Measurements from ENCODE around the gene PI16. TPM values are rescaled to one million over a fixed set of nuclear protein-coding genes. Genes with fewer than 3 reads are reported as not detected.

Gene PI16
- total and polyA plus RNA-seq, 7 experiments from 2014 or later, result 1.2 to 10.6 (median 2.4) TPM

DNA sequence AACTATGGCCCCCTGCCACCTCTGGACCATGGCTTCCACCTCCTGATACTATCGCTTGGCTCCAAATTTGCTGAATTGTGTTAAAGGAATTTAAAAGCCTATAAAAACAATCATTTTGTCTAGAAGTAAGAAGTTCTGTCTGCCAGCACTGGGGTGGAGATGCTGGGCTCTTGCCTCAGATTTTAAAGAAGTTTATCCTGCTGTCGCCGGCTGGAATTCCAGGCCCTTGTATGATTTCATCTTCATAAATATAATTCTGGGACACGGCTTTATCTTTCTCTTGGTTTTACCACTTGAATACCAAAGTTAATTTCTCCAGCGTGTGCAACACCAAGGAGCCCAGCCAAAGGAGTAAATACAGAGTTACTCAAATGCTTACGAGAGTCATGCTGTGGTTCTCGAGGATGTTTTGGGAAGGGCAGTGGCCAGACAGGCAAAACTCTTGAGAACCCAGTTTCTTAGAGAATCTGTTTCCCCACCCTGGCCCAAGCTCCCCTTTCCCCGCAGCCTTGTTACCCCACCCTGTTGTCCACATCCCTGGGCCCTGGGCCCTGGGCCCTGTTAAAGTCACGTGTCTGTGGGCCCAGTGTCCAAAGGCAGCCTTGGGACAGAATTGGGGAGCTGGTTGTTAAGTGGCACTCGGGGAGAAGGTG is 36.9 kb upstream of the PI16 start:
- ChIA-PET CTCF (no interaction called here), POLR2A (no interaction called here)
- DNase-seq (no peak), ATAC-seq (no peak)
- Mint-ChIP-seq H3K27me3 (no peaks in the 10 kb centered on the region), H3K9me3 (no peaks in the 10 kb centered on the region), H3K36me3 (peaks cover 6 to 44% (median 27%) of the 10 kb centered on the region in 5 donors), H3K4me3 (no peak overlapping the region), H3K4me1 (peaks cover 10 to 39% (median 18%) of the 10 kb centered on the region in 7 donors), H3K27ac (peak overlapping the region in 2 of 9 donors; percentile 6 to 43)
- Histone ChIP-seq H3K27ac (ENCODE audit: low read depth, low read length) (no peak overlapping the region), H3K27me3 (ENCODE audit: control insufficient read depth in 2 of 2, insufficient read depth in 2 of 2, low read length in 2 of 2) (no peaks in the 10 kb centered on the region), H3K9me3 (ENCODE audit: control insufficient read depth in 2 of 3, low read length in 3 of 3) (no peaks in the 10 kb centered on the region), H3K4me1 (ENCODE audit: control insufficient read depth in 2 of 2, insufficient read depth in 2 of 2, low read length in 2 of 2) (peaks cover 11 to 12% of the 10 kb centered on the region in 2 donors), H3K4me3 (ENCODE audit: low read length) (no peak overlapping the region), H3K36me3 (ENCODE audit: control insufficient read depth in 2 of 3, insufficient read depth in 3 of 3, low read length in 3 of 3) (peaks cover 10 to 81% (median 30%) of the 10 kb centered on the region in 3 experiments)
- intact Hi-C loops (cut with micrococcal nuclease), result no loop called here

DNA sequence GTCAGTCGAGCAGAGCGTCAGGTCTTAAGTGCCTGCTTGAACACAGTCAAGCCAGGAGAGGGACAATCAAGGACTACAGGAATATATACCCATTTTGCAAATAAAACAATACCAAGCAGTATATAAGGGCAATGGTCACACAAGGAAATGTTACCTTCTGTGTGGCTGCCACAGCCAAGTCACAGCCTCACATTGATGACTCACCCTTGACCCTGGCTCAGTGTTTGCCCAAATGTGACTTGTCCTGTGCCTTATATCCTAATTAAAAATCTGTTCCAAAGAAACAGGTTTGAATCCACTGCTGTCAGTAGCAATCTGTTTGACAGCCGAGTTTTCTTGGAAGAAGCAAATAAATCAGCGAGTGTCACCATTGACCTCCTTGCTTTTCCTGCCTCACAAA is 34.5 kb upstream of the PI16 start:
- intact Hi-C loops (cut with micrococcal nuclease), result no loop called here
- Histone ChIP-seq H3K9me3 (ENCODE audit: control insufficient read depth in 2 of 3, low read length in 3 of 3) (no peaks in the 10 kb centered on the region), H3K27ac (ENCODE audit: low read depth, low read length) (no peak overlapping the region), H3K27me3 (ENCODE audit: control insufficient read depth in 2 of 2, insufficient read depth in 2 of 2, low read length in 2 of 2) (no peaks in the 10 kb centered on the region), H3K36me3 (ENCODE audit: control insufficient read depth in 2 of 3, insufficient read depth in 3 of 3, low read length in 3 of 3) (peaks cover 15 to 95% (median 30%) of the 10 kb centered on the region in 3 experiments), H3K4me3 (ENCODE audit: low read length) (no peak overlapping the region), H3K4me1 (ENCODE audit: control insufficient read depth in 2 of 2, insufficient read depth in 2 of 2, low read length in 2 of 2) (no peaks in the 10 kb centered on the region)
- CTCF ChIA-PET, result no interaction called here
- no peak overlapping the region for H3K4me3 Mint-ChIP-seq
- peaks cover 3 to 40% (median 26%) of the 10 kb centered on the region in 5 donors for H3K36me3 Mint-ChIP-seq
- H3K27ac Mint-ChIP-seq, result peak overlapping the region in 1 of 9 donors; percentile 10
- no peak for ATAC-seq
- DNase-seq, result no peak
- H3K4me1 Mint-ChIP-seq, result peaks cover 0 to 27% (median 2%) of the 10 kb centered on the region in 7 donors
- H3K9me3 Mint-ChIP-seq, result no peaks in the 10 kb centered on the region
- no peaks in the 10 kb centered on the region for H3K27me3 Mint-ChIP-seq
- POLR2A ChIA-PET, result no interaction called here

DNA sequence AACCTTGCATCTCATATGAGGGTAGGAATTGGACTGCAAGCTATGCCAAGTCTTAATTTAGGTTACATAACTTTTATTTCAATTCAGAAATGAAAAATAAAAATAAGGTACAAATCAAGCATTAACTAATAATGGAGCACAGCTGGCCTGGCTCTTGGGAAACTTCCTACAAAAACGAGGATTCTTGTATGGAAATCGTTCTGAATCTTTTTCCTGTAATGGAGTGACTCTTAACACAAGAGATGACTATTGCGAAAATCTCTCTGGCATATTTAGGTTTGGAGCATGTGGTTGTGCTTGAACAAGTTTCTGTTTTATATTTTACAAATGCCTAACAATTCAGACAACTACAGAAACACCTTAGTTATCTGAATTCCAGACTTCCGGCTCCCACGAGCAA is 34.0 kb upstream of the PI16 start:
- no peak for DNase-seq
- POLR2A ChIA-PET, result no interaction called here
- Histone ChIP-seq H3K4me1 (ENCODE audit: control insufficient read depth in 2 of 2, insufficient read depth in 2 of 2, low read length in 2 of 2) (no peaks in the 10 kb centered on the region), H3K4me3 (ENCODE audit: low read length) (no peak overlapping the region), H3K27ac (ENCODE audit: low read depth, low read length) (no peak overlapping the region), H3K27me3 (ENCODE audit: control insufficient read depth in 2 of 2, insufficient read depth in 2 of 2, low read length in 2 of 2) (no peaks in the 10 kb centered on the region), H3K36me3 (ENCODE audit: control insufficient read depth in 2 of 3, insufficient read depth in 3 of 3, low read length in 3 of 3) (peaks cover 15 to 95% (median 30%) of the 10 kb centered on the region in 3 experiments), H3K9me3 (ENCODE audit: control insufficient read depth in 2 of 3, low read length in 3 of 3) (no peaks in the 10 kb centered on the region)
- CTCF ChIA-PET, result no interaction called here
- peaks cover 0 to 27% (median 0%) of the 10 kb centered on the region in 7 donors for H3K4me1 Mint-ChIP-seq
- no peaks in the 10 kb centered on the region for H3K9me3 Mint-ChIP-seq
- no peaks in the 10 kb centered on the region for H3K27me3 Mint-ChIP-seq
- ATAC-seq, result no peak
- H3K4me3 Mint-ChIP-seq, result no peak overlapping the region
- no peak overlapping the region for H3K27ac Mint-ChIP-seq
- intact Hi-C loops (cut with micrococcal nuclease), result no loop called here
- peaks cover 3 to 42% (median 26%) of the 10 kb centered on the region in 5 donors for H3K36me3 Mint-ChIP-seq

DNA sequence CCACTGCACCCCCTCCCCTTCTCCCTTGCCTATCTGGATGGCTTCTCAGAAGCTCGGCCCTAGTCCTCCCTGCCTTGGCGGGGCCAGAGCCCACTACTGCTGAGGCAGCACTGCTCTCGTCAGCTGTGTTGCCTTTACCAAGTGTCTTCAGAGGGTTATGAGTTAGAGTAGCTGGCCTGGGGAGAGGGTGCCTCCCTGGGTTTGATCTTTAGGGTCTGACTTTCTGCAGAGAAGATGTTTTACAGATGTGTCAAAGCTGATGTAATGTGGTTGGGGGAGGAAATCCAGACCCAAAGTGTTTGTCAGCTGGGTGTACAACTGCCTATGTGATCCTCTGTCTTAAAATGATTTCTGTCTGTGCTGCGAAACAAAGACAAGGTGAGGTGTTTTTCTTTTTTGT is 30.4 kb upstream of the PI16 start:
- no peaks in the 10 kb centered on the region for H3K9me3 Mint-ChIP-seq
- H3K4me3 Mint-ChIP-seq, result peak overlapping the region in 1 of 10 donors; percentile 44
- POLR2A ChIA-PET, result no interaction called here
- H3K4me1 ChIP-seq (ENCODE audit: control insufficient read depth in 2 of 2, insufficient read depth in 2 of 2, low read length in 2 of 2), result no peaks in the 10 kb centered on the region
- no peak for ATAC-seq
- H3K4me3 ChIP-seq (ENCODE audit: low read length), result no peak overlapping the region
- intact Hi-C loops (cut with micrococcal nuclease), result no loop called here
- H3K4me1 Mint-ChIP-seq, result peaks cover 0 to 31% (median 0%) of the 10 kb centered on the region in 7 donors
- H3K27me3 Mint-ChIP-seq, result no peaks in the 10 kb centered on the region
- peaks cover 3 to 35% (median 18%) of the 10 kb centered on the region in 5 donors for H3K36me3 Mint-ChIP-seq
- no peak overlapping the region for H3K27ac ChIP-seq (ENCODE audit: low read depth, low read length)
- no peaks in the 10 kb centered on the region for H3K9me3 ChIP-seq (ENCODE audit: control insufficient read depth in 2 of 3, low read length in 3 of 3)
- CTCF ChIA-PET, result no interaction called here
- peak overlapping the region in 5 of 9 donors; percentile 14 to 77 (median 45) for H3K27ac Mint-ChIP-seq
- H3K27me3 ChIP-seq (ENCODE audit: control insufficient read depth in 2 of 2, insufficient read depth in 2 of 2, low read length in 2 of 2), result no peaks in the 10 kb centered on the region
- H3K36me3 ChIP-seq (ENCODE audit: control insufficient read depth in 2 of 3, insufficient read depth in 3 of 3, low read length in 3 of 3), result peaks cover 11 to 61% (median 14%) of the 10 kb centered on the region in 3 experiments
- DNase-seq, result no peak

DNA sequence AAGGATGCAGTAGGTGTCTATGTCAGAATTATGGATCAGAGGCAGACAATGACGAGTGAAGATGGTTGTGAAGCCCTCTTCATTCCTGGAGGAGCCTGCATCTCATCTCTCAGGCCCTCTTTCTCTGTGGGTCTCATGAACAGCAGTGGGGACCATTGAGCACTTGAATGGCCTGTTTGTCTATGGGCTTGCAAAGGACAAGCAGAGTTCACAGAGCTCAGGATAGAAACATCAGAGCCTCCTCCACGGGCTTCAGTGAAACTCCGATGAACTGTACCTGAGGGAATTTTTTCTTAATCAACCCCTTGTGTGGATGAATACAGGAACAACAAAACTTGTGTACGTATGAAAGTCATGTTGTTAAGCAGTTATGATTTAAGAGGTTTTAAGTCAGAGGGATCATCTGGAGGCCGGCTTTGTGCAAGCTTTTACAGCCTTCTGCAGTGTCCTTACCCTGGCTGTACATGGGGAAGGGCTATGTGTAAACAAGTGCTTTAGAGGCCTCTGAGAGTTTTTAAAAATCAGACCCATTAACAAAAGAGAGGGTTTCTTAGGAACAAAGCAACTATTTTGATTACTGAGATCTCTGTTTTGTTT is 29.7 kb upstream of the PI16 start:
- Histone ChIP-seq H3K9me3 (ENCODE audit: control insufficient read depth in 2 of 3, low read length in 3 of 3) (no peaks in the 10 kb centered on the region), H3K4me3 (ENCODE audit: low read length) (no peak overlapping the region), H3K27me3 (ENCODE audit: control insufficient read depth in 2 of 2, insufficient read depth in 2 of 2, low read length in 2 of 2) (no peaks in the 10 kb centered on the region), H3K4me1 (ENCODE audit: control insufficient read depth in 2 of 2, insufficient read depth in 2 of 2, low read length in 2 of 2) (no peaks in the 10 kb centered on the region), H3K36me3 (ENCODE audit: control insufficient read depth in 2 of 3, insufficient read depth in 3 of 3, low read length in 3 of 3) (peaks cover 6 to 54% (median 7%) of the 10 kb centered on the region in 3 experiments), H3K27ac (ENCODE audit: low read depth, low read length) (no peak overlapping the region)
- Mint-ChIP-seq H3K9me3 (no peaks in the 10 kb centered on the region), H3K4me3 (no peak overlapping the region), H3K27ac (peak overlapping the region in 3 of 9 donors; percentile 13 to 54 (median 54)), H3K27me3 (no peaks in the 10 kb centered on the region), H3K36me3 (peaks cover 3 to 28% (median 15%) of the 10 kb centered on the region in 5 donors), H3K4me1 (peaks cover 0 to 31% (median 0%) of the 10 kb centered on the region in 7 donors)
- ATAC-seq (no peak), DNase-seq (no peak)
- CTCF ChIA-PET, result no interaction called here
- POLR2A ChIA-PET, result no interaction called here
- intact Hi-C loops (cut with micrococcal nuclease), result no loop called here

DNA sequence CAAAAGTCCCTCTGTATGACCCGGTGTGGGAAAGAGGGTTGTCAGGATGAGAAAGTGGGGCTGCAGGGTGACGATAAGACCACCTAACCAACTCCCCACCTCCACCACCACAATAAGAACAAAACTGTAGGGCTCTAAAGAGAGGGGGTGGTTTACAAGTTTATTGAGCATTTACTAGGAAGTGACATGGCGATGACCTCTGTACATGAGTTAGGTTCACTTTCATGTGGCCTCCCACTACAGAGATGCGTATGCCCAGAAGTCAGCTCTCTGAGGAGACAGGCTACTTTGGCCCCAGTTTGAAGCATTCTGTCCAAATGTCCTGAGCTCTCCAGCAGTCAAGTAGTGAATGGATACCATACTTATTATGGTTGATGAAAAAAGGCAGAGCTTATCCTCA is 28.7 kb upstream of the PI16 start:
- no peak for ATAC-seq
- no peak for DNase-seq
- Mint-ChIP-seq H3K4me3 (peak overlapping the region in 1 of 10 donors; percentile 45), H3K27ac (peak overlapping the region in 4 of 9 donors; percentile 14 to 66 (median 40)), H3K4me1 (peaks cover 0 to 36% (median 0%) of the 10 kb centered on the region in 7 donors), H3K36me3 (peaks cover 3 to 25% (median 14%) of the 10 kb centered on the region in 5 donors), H3K27me3 (peaks cover 0 to 2% (median 0%) of the 10 kb centered on the region in 5 donors), H3K9me3 (no peaks in the 10 kb centered on the region)
- Histone ChIP-seq H3K36me3 (ENCODE audit: control insufficient read depth in 2 of 3, insufficient read depth in 3 of 3, low read length in 3 of 3) (peaks cover 0 to 45% (median 5%) of the 10 kb centered on the region in 3 experiments), H3K27me3 (ENCODE audit: control insufficient read depth in 2 of 2, insufficient read depth in 2 of 2, low read length in 2 of 2) (no peaks in the 10 kb centered on the region), H3K4me3 (ENCODE audit: low read length) (no peak overlapping the region), H3K27ac (ENCODE audit: low read depth, low read length) (no peak overlapping the region), H3K9me3 (ENCODE audit: control insufficient read depth in 2 of 3, low read length in 3 of 3) (no peaks in the 10 kb centered on the region), H3K4me1 (ENCODE audit: control insufficient read depth in 2 of 2, insufficient read depth in 2 of 2, low read length in 2 of 2) (no peaks in the 10 kb centered on the region)
- intact Hi-C loops (cut with micrococcal nuclease), result no loop called here
- ChIA-PET CTCF (no interaction called here), POLR2A (no interaction called here)

All from naive thymus-derived CD4-positive, alpha-beta T cell (primary cell).